NCI-H524 treated with DMSO at 0.1 percent for 48 hours (cell line): ENCODE results near the gene IL17REL.
"Not testable (repeated sequence)": the region's sequence is repeated elsewhere in the genome, so short reads cannot be mapped to it uniquely, and the experiment has no call there.

Experiments used
- DNase-seq: peaks from one replicate; lab custom pipeline; 2025; lab: John Stamatoyannopoulos, UW

The IL17REL gene

DNA sequence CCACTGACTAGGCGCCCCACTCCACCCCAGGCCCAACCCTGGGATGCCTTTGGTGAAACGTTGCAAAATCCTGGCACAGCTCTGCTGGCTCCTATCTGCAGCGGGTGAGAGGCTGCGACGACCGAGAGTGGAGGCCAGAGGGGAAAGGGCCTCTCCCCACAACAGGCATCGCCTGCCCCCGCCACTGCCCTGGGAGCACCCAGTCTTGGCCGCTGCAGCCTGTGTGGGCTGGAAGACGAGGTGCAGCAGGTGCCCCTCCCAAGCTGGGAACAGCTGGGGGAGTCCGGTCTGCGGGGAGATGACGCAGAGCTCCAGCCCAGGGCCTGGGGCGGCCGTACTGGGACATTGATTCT lies 56.2 kb downstream of the IL17REL start:
- no peak for DNase-seq

GRCh38 chr22:49955581-49956417 lies 56.8 kb downstream of the IL17REL start:
- DNase-seq, result no peak

GRCh38 chr22:49954991-49955580 lies 57.5 kb downstream of the IL17REL start:
- DNase-seq, result no peak

DNA sequence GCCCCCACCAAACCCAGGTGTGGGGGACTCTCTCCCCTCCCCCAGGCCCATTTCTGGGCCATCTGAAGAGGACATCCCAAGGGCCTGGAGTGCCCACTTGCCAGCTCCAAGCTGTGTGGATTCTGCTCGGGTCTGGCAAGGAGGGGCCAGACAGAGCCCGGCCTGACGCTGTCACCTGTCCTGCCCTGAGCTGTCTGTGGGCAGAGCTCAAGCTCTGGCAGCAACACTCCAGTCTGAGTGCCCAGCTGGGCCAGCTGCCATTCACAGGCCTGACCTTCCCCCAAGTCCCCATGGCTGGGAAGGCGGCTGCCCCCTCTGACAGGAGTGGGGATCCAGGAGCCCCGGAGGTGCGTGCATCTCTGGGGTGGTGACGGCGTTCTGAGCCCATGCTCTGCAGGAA lies 58.2 kb downstream of the IL17REL start:
- DNase-seq, result no peak

DNA sequence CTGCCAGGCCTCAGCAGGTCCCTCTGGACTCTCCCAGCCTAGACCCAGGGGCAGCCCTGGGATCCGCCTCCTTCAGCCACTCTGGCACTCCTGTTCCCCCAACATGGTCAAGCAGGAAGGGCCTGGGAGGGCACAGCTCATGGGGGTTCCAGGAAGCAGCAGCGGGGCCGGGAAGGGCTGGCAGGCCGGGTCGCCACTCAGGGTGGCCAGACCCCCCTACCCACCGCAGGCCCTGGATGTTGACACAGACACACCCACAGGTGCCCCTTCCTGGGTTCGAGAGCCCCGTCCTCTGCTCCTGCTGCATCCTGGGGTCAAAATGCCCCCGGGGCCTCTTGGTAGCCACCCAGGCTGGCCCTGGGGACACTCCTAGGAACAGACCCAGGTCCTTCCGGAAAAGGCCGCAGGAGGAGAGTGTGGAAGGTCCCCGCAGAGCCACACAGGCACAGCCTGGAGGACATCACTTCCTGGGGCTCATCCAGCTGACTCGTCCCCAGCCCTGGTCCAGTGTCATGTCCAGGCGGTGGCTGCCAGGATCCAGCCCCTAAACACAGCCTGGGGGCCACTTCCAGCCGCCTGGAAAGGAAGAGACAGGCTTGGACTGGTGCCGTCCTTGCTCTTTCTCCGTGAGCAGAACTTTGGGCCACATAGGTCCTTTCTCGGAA lies 58.8 kb downstream of the IL17REL start:
- DNase-seq, result no peak

DNA sequence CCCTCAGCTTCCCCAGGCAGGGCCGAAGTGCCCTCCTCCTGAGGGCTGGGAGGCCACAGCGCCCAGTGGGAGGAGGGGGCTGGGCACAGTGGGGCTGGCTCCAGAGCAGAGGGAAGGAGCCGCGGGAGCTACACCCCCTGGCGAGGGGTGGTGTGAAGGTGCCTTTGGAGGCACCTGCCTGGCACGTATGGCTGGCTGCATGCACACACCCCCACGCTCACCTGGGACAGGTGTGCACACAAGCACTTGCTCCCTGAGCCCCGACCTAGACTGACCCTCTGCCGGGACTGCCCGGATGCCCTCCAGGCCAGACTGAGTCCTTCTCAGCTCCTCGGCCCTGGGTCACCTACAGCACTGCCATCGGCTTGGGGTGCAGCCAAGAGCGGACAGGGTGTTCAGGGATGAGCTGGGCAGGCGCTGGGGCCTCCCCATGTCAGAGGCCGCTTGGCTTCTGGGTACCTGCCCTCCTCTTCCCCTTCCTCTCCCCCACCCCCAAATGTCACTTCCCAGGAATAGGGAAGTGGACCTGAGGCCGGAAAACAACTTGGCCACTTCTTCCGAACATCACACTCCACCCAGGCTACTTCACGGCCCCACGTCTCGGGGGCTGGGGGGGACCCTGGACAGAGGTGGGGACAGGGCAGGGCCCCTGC lies 59.4 kb downstream of the IL17REL start:
- DNase-seq, result no peak

DNA sequence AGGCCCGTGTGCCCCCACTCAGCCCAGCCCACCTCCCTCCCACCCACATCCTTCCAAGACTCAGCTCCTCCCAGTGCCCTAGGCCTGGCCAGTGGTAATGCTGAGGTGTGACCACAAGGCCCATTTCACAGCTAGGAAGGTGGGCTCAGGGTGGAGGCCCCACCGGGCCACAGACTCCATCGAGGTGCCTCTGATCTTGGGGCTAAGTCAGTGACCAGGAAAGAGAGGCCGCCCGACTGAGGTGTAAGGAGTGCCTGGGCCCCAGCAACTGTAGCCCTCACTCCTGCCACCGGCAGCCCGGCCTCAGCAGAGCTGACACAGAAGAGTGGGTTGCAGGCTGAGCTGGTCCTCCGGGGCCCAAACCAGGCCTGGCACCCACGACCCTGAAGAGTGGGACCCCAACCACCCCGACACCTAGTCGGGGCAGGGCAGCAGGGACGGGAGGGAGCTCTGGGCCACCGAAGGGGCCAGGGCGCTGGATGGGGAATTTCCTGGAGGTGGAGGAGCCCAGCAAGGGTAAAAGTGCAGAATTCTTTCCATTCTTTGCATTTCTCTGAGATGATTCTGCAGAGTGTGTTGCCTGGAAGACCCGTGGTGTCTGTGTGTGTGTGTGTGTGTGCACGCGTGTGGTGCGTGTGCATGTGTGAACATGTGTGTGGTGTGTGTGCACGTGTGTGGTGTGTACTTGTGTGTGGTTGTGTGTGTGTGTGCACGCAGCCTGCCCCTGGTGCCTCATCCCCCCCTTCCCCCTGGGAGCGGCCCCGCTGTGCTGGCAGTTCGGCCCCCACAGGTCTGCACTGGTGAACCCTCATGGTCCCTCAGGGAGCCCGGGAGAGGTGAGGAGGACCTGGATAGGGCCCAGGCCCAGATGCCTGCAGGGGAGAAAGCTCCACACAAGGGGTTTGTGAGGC lies 60.3 kb downstream of the IL17REL start:
- no peak for DNase-seq

DNA sequence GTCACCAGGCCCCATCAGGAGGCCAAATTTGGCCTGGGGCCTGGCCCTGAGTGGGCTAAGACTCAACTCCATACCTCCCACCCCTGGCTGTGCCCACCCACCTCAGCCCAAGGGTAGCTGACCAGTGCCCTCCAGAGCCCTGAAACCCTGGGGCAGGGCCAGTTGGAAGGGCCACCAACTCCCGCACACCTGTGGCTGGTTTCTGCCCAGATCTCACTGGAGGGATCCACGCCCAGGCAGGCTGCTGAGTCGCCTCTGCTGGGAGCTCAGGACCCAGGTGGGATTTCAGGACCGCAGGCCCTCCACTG lies 60.9 kb downstream of the IL17REL start:
- no peak for DNase-seq

- no peak for DNase-seq
Observed at GRCh38 chr22:49951000-49951677, 61.4 kb downstream of the IL17REL start.

GRCh38 chr22:49950396-49950994 lies 62.1 kb downstream of the IL17REL start:
- no peak for DNase-seq

DNA sequence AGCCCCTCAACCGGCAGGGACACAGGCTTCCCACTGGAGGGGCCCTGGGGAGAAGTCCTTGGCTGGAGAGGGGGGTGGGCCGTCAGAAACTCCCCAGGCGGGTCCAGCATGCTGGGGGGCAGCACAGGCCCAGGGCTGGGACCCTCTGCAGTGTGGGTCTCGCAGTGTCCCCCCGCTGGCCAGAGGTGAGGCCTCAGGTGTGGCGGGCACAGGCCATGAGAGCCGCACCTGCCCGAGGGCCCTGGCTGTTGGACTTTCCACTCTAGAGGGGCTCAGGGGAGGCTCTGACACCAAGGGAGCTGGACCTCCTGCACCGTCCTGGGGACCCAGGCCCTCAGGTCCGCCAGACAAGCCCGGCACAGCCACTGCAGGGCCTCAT lies 62.7 kb downstream of the IL17REL start:
- no peak for DNase-seq

- no peak for DNase-seq
Observed at GRCh38 chr22:49948958-49949913, 63.3 kb downstream of the IL17REL start.

DNA sequence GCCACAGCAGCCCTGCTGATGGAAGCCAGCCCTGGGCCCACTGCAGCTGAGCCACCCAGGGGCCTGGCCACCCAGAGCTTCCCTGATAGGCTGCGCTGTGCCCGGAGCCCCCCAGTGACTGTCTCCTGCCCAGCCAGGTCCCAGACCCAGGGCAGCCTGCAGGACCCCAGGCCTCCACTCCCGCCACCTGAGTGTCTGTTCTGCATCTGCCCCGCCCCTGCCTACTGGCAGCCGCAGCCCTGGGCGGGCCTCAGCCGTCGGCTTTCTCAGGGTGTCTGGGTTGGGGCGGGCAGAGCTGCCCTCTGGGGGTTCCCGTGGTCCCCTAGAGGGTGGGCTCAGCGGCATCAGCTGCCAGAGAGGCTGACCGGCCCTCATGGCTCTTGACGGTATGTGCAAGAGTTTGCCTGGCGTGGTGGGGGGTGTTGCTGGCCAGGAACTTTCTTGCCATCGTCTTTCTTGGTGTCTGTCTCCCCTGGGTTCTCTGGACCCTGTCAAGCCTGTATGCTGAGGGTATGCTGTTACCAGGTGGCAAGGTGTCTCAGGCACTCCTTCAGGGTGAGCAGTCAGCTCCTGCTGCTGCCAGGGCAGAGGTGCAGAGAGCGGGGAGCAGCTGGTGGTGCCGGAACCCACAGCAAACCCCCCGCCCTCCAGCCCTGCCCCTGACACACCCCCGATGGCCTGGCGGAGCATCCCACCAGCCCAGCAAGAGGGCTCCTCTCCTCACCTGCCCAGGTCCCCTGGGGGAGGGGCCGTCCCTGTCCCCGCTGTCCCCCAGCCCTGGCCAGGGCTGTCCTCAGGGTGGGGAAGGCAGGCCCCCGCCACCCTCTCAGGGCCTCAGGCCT lies 64.2 kb downstream of the IL17REL start:
- DNase-seq, result no peak

DNA sequence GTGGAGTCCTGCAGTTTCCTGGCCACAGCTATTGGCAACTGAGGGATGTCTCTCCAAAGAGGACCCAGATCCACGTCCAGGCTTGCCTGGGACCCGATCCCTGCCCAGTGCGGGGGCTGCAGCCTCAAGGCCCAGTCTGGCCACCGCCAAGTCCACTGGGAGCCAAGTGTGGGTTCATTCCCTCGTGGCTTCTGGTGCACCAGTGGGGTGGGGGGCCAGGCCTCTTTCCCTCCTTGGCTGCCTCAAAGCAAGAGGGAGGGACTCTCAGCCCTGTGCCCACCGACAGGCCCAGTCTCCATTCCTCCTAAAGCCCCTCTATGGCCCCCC lies 65.3 kb downstream of the IL17REL start:
- DNase-seq, result no peak

- DNase-seq, result no peak
Observed at GRCh38 chr22:49946612-49947295, 65.8 kb downstream of the IL17REL start.

DNA sequence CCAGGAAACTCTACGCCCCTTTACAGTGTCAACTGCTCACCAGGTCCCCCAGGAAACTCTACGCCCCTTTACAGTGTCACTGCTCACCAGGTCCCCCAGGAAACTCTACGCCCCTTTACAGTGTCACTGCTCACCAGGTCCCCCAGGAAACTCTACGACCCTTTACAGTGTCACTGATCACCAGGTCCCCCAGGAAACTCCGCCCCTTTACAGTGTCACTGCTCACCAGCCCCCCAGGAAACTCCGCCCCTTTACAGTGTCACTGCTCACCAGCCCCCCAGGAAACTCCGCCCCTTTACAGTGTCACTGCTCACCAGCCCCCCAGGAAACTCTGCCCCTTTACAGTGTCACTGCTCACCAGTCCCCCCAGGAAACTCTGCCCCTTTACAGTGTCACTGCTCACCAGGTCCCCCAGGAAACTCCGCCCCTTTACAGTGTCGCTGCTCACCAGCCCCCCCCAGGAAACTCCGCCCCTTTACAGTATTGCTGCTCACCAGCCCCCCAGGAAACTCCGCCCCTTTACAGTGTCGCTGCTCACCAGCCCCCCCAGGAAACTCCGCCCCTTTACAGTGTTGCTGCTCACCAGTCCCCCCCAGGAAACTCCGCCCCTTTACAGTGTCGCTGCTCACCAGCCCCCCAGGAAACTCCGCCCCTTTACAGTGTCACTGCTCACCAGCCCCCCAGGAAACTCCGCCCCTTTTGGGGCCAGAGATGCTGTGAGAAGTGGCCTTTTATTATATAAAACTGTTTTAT lies 67.3 kb downstream of the IL17REL start:
- DNase-seq, result not testable (repeated sequence)
